ENCODE data around the gene NRXN3. TPM values are rescaled to one million over a fixed set of nuclear protein-coding genes. Genes with fewer than 3 reads are reported as not detected.

Gene NRXN3
- polyA plus RNA-seq, 1 donor from 2014 or later, result 110 TPM

DNA sequence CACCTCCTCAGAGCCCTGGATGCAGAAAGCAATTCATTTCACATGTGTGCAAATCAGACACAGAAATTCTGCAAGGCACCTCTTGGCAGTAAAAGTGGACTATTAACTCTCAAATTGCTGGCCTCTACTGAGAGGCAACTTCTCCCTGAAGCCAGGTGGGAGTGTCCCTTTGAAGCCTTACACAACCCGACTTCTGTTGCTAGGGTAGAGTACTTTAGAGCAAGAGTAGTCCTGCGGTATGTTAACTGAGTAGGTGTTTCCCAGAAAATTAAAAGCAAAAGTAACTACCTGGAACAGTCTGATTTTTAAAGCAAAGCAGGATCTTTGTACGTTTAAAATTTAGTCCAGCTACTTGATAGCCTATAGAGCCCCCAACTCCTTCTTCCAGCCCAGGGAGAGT lies 1557.7 kb downstream of the NRXN3 start:
- Histone ChIP-seq H2AFZ (ENCODE audit: low read depth, low read length) (no peak overlapping the region), H3K9me2 (ENCODE audit: insufficient read depth, low read length) (no peaks in the 10 kb centered on the region), H3K36me3 (ENCODE audit: insufficient read depth, low read length) (no peaks in the 10 kb centered on the region), H3F3A (ENCODE audit: insufficient read depth, low read length, poor library complexity, severe bottlenecking) (peaks cover 4% of the 10 kb centered on the region), H3K9ac (ENCODE audit: low read length) (no peak overlapping the region), H3K27ac (ENCODE audit: low read length) (no peak overlapping the region), H3K27me3 (ENCODE audit: insufficient read depth, low read depth, low read length) (no peaks in the 10 kb centered on the region), H3K4me2 (ENCODE audit: low read length) (no peak overlapping the region), H3K79me2 (replicated peaks; ENCODE audit: insufficient read depth, low read length) (no peaks in the 10 kb centered on the region), H3K4me3 (ENCODE audit: low read length) (no peak overlapping the region), H4K20me1 (ENCODE audit: insufficient read depth) (no peaks in the 10 kb centered on the region), H3K9me3 (ENCODE audit: low read length) (no peaks in the 10 kb centered on the region)
- TF ChIP-seq EZH2 (IDR thresholded peaks at IDR 0.05; ENCODE audit: borderline replicate concordance, insufficient read depth, low read length, poor library complexity, severe bottlenecking) (no peak), POLR2AphosphoS5 (IDR thresholded peaks at IDR 0.05) (no peak), RAD21 (conservative IDR thresholded peaks at IDR 0.05) (no peak)
- TF ChIP-seq, protein P1, sequence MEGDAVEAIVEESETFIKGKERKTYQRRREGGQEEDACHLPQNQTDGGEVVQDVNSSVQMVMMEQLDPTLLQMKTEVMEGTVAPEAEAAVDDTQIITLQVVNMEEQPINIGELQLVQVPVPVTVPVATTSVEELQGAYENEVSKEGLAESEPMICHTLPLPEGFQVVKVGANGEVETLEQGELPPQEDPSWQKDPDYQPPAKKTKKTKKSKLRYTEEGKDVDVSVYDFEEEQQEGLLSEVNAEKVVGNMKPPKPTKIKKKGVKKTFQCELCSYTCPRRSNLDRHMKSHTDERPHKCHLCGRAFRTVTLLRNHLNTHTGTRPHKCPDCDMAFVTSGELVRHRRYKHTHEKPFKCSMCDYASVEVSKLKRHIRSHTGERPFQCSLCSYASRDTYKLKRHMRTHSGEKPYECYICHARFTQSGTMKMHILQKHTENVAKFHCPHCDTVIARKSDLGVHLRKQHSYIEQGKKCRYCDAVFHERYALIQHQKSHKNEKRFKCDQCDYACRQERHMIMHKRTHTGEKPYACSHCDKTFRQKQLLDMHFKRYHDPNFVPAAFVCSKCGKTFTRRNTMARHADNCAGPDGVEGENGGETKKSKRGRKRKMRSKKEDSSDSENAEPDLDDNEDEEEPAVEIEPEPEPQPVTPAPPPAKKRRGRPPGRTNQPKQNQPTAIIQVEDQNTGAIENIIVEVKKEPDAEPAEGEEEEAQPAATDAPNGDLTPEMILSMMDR (IDR thresholded peaks at IDR 0.05; ENCODE audit: poor library complexity, severe bottlenecking), result no peak

DNA sequence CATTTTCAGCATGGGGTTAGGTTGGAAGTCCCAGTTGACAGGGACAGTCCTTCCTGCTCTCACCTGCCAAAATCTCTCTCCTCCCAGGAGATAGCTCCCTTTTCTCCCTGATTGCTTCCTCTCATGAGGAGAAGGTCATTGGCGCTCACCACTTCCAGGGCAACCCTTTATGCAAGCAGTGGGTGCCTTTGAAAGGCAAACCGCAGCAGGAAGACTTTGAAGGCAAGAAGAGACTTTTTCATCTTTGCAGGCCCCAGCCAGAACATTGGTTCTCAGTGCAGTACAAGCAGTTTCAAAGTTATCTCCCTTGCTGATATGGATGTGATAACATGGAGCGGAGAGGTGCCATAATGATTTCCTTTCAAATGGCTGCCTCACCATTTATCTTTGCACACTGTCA lies 1558.2 kb downstream of the NRXN3 start:
- Histone ChIP-seq H3K27me3 (ENCODE audit: insufficient read depth, low read depth, low read length) (no peaks in the 10 kb centered on the region), H3K27ac (ENCODE audit: low read length) (no peak overlapping the region), H3K4me2 (ENCODE audit: low read length) (no peak overlapping the region), H3K79me2 (replicated peaks; ENCODE audit: insufficient read depth, low read length) (no peaks in the 10 kb centered on the region), H3K36me3 (ENCODE audit: insufficient read depth, low read length) (no peaks in the 10 kb centered on the region), H4K20me1 (ENCODE audit: insufficient read depth) (no peaks in the 10 kb centered on the region), H3K9ac (ENCODE audit: low read length) (no peak overlapping the region), H3K4me3 (ENCODE audit: low read length) (no peak overlapping the region), H3K9me2 (ENCODE audit: insufficient read depth, low read length) (no peaks in the 10 kb centered on the region), H2AFZ (ENCODE audit: low read depth, low read length) (no peak overlapping the region), H3K9me3 (ENCODE audit: low read length) (no peaks in the 10 kb centered on the region), H3F3A (ENCODE audit: insufficient read depth, low read length, poor library complexity, severe bottlenecking) (peaks cover 4% of the 10 kb centered on the region)
- TF ChIP-seq RAD21 (conservative IDR thresholded peaks at IDR 0.05) (no peak), TAF1 (IDR thresholded peaks at IDR 0.05; ENCODE audit: low read depth) (no peak), MXI1 (conservative IDR thresholded peaks at IDR 0.05; ENCODE audit: poor library complexity, severe bottlenecking) (no peak), EP300 (conservative IDR thresholded peaks at IDR 0.05; ENCODE audit: poor library complexity, severe bottlenecking) (no peak), POLR2AphosphoS5 (IDR thresholded peaks at IDR 0.05) (no peak)

DNA sequence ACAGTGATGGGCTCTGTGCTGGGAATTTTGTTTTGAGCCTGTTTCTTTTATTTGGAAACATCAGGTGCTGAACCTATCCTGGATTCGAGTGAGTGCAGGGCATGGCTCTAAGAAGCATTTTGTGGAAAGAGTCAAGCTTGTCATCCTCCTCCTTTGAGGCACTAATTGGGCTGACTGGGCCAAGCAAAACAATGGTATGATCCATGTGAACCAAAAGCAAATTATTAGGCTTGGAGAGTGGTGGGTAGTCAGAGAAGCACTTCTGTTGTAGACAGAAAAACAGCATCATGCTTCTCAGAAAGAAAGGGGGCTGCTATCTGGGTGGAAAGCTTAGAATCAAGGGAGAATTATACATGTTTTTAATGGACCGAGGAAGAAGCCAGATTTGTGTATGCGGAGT lies 1559.6 kb downstream of the NRXN3 start:
- no peaks in the 10 kb centered on the region for H3K79me2 ChIP-seq (replicated peaks; ENCODE audit: insufficient read depth, low read length)
- H3K27me3 ChIP-seq (ENCODE audit: insufficient read depth, low read depth, low read length), result no peaks in the 10 kb centered on the region
- no peak overlapping the region for H2AFZ ChIP-seq (ENCODE audit: low read depth, low read length)
- no peaks in the 10 kb centered on the region for H3K9me2 ChIP-seq (ENCODE audit: insufficient read depth, low read length)
- H3F3A ChIP-seq (ENCODE audit: insufficient read depth, low read length, poor library complexity, severe bottlenecking), result peaks cover 4% of the 10 kb centered on the region
- no peaks in the 10 kb centered on the region for H3K36me3 ChIP-seq (ENCODE audit: insufficient read depth, low read length)
- H3K9me3 ChIP-seq (ENCODE audit: low read length), result no peaks in the 10 kb centered on the region
- H3K9ac ChIP-seq (ENCODE audit: low read length), result no peak overlapping the region
- H3K4me3 ChIP-seq (ENCODE audit: low read length), result no peak overlapping the region
- TF ChIP-seq EZH2 (IDR thresholded peaks at IDR 0.05; ENCODE audit: borderline replicate concordance, insufficient read depth, low read length, poor library complexity, severe bottlenecking) (no peak), SMC3 (conservative IDR thresholded peaks at IDR 0.05; ENCODE audit: poor library complexity) (no peak), POLR2AphosphoS5 (IDR thresholded peaks at IDR 0.05) (no peak), RAD21 (conservative IDR thresholded peaks at IDR 0.05) (no peak), TAF1 (IDR thresholded peaks at IDR 0.05; ENCODE audit: low read depth) (no peak), MXI1 (conservative IDR thresholded peaks at IDR 0.05; ENCODE audit: poor library complexity, severe bottlenecking) (no peak), EP300 (conservative IDR thresholded peaks at IDR 0.05; ENCODE audit: poor library complexity, severe bottlenecking) (no peak)
- TF ChIP-seq, protein P1 (IDR thresholded peaks at IDR 0.05; ENCODE audit: poor library complexity, severe bottlenecking), result no peak
- TF ChIP-seq, protein P2, sequence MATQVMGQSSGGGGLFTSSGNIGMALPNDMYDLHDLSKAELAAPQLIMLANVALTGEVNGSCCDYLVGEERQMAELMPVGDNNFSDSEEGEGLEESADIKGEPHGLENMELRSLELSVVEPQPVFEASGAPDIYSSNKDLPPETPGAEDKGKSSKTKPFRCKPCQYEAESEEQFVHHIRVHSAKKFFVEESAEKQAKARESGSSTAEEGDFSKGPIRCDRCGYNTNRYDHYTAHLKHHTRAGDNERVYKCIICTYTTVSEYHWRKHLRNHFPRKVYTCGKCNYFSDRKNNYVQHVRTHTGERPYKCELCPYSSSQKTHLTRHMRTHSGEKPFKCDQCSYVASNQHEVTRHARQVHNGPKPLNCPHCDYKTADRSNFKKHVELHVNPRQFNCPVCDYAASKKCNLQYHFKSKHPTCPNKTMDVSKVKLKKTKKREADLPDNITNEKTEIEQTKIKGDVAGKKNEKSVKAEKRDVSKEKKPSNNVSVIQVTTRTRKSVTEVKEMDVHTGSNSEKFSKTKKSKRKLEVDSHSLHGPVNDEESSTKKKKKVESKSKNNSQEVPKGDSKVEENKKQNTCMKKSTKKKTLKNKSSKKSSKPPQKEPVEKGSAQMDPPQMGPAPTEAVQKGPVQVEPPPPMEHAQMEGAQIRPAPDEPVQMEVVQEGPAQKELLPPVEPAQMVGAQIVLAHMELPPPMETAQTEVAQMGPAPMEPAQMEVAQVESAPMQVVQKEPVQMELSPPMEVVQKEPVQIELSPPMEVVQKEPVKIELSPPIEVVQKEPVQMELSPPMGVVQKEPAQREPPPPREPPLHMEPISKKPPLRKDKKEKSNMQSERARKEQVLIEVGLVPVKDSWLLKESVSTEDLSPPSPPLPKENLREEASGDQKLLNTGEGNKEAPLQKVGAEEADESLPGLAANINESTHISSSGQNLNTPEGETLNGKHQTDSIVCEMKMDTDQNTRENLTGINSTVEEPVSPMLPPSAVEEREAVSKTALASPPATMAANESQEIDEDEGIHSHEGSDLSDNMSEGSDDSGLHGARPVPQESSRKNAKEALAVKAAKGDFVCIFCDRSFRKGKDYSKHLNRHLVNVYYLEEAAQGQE (IDR thresholded peaks at IDR 0.05; ENCODE audit: borderline replicate concordance), result no peak
- H3K4me2 ChIP-seq (ENCODE audit: low read length), result no peak overlapping the region
- no peaks in the 10 kb centered on the region for H4K20me1 ChIP-seq (ENCODE audit: insufficient read depth)
- H3K27ac ChIP-seq (ENCODE audit: low read length), result no peak overlapping the region
